ENCODE results near the gene VTI1A.

GRCh38 chr10:112467541-112468075 lies 20.6 kb downstream of the VTI1A start:
- no peak for TF ChIP-seq CTCF (IDR thresholded peaks at IDR 0.05; ENCODE audit: low read depth, low read length)
- no peak for TF ChIP-seq POLR2A (IDR thresholded peaks at IDR 0.05; ENCODE audit: extremely low read depth, insufficient read length)

Data from NB4 (cell line).